T-helper 9 cell (primary cell): ENCODE data around the gene TRIM48.
"Not testable (repeated sequence)": the region's sequence is repeated elsewhere in the genome, so short reads cannot be mapped to it uniquely, and the experiment has no call there.

Source experiments
- DNase-seq: peaks from one replicate; pipeline ENCODE4 v3.0.0-alpha.2; 2020
- total RNA-seq, 2 donors: gene quantifications; one replicate each; lab custom pipeline; 2026; lab: John Stamatoyannopoulos, UW

TRIM48 gene
- 0 reads per million in 2 donors for total RNA-seq

- not testable (repeated sequence) for DNase-seq
Measured at GRCh38 chr11:55261855-55262254, at the start of gene TRIM48. Gene TRIM48 (plus strand): TSS chr11:55262155. CDS start chr11:55262268, 113 bp downstream.

- not testable (repeated sequence) for DNase-seq
Measured at GRCh38 chr11:55238316-55238715, 23.6 kb upstream of the TRIM48 start.

GRCh38 chr11:55263081-55263480 lies 1.1 kb downstream of the TRIM48 start:
- DNase-seq = no peak
